Upper lobe of left lung (tissue), 6 donors: ENCODE measurements around the gene SP5. TPM values are rescaled to one million over a fixed set of nuclear protein-coding genes. Genes with fewer than 3 reads are reported as not detected.

Source experiments
- ATAC-seq, 2 donors: fragments of 200-7000 bp; cut with Tn5 transposase; one replicate each; pipeline ENCODE4 v1.9.1; 2022; ENCODE audit warnings: mild to moderate bottlenecking in 2 of 2, moderate library complexity in 2 of 2; ENCODE audit not compliant: low FRiP score in 2 of 2
- DNase-seq, 2 donors: peaks; one replicate each; pipeline ENCODE4 v3.0.0-alpha.2; 2019 to 2020
- H3K27ac ChIP-seq, 4 donors: fragments of 200-600 bp; sonication (generic); one replicate each; pipeline ENCODE4 v1.5.1; 2016 to 2019
- H3K27me3 ChIP-seq, 4 donors: fragments of 200-600 bp; sonication (generic); one replicate each; pipeline ENCODE4 v1.5.1; 2017 to 2019
- H3K36me3 ChIP-seq, 4 donors: fragments of 200-600 bp; sonication (generic); one replicate each; pipeline ENCODE4 v1.5.1; 2016 to 2019
- H3K4me1 ChIP-seq, 4 donors: fragments of 200-600 bp; sonication (generic); one replicate each; pipeline ENCODE4 v1.5.1; 2018 to 2019
- H3K4me3 ChIP-seq, 4 donors: fragments of 200-600 bp; sonication (generic); one replicate each; pipeline ENCODE4 v1.5.1; 2017 to 2019; ENCODE audit warnings: mild to moderate bottlenecking in 2 of 4, moderate library complexity in 1 of 4
- H3K9me3 ChIP-seq, 4 donors: fragments of 200-600 bp; sonication (generic); one replicate each; pipeline ENCODE4 v1.5.1; 2018 to 2019
- EP300 ChIP-seq, 4 donors: sonication (generic); formaldehyde crosslinking; IDR thresholded peaks; one replicate each; pipeline ENCODE4 v1.5.1; 2017; ENCODE audit warnings: antibody characterized with exemption in 4 of 4, control low read depth in 2 of 4
- POLR2A ChIP-seq, 4 donors: fragments of 450-650 bp; IDR thresholded peaks; one replicate each; pipeline ENCODE4 v1.5.1; 2016 to 2017; ENCODE audit warnings: antibody characterized with exemption in 4 of 4, mild to moderate bottlenecking in 2 of 4
- POLR2AphosphoS5 ChIP-seq, 2 donors: sonication (generic); formaldehyde crosslinking; IDR thresholded peaks; one replicate each; pipeline ENCODE4 v1.5.1; 2017; ENCODE audit warnings: antibody characterized with exemption in 2 of 2
- WGBS, 2 donors: methylation state at CpG; one replicate each; pipeline ENCODE4 v1.1.5; 2017 to 2018; 5-methylcytosine and 5-hydroxymethylcytosine counted together
- total RNA-seq, 6 donors: library from RNA; depleted of rRNA in 4 of 6; stranded (reverse); fragments of >200 nt in 4 of 6; gene quantifications; one replicate each; pipeline versions ENCODE4 v1.1.0 to v1.2.1, GENCODE V29; 2016 to 2021
- TF ChIP-seq, protein P1 (sequence below), 6 experiments: fragments of 450-650 bp in 4 of 6; fragments of 200-600 bp in 2 of 6; sonication (generic) in 2 of 6; IDR thresholded peaks; one replicate each; pipeline ENCODE4 v1.5.1; 2016 to 2019; ENCODE audit warnings: antibody characterized with exemption in 6 of 6
- donor health status: DM: no; HTN: no; CAD: no; lungs with moderate emphysema.
- donor health status: DM: no; HTN: yes; CAD: no; lungs with severe emphysema.

Gene SP5
- total RNA-seq, 6 donors from 2014 or later = 1.5 to 6.6 (median 4.4) TPM

DNA sequence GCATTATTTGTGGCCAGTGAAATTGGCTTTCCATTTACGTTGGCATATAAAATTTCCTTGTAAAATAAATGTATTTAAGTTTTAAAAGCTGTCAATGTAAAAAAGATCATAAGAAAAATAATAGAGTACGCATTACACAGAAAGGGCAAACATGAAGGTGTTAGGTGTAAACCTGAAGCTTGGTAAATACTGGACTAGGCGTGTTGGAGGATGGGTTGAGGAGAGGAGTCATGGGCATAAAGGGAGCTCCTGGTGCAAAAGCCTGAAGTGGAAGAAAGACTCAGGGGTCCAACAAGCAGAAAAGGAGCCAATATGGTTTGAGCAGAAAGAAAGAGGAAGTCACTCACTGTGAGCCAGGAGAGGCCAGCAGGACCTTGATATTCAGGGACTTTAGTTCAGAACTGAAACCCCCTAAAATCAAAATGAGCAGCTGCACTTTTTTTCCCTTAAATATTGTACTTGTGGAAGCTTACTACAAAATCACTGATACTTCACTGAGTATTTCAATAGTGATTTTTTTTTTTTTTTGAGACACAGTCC, 24.4 kb downstream of the SP5 start:
- peak overlapping the region in 1 of 4 donors; percentile 8 for H3K27ac ChIP-seq
- no peaks in the 10 kb centered on the region for H3K9me3 ChIP-seq
- H3K4me1 ChIP-seq = peaks cover 0 to 7% (median 0%) of the 10 kb centered on the region in 4 donors
- DNase-seq = no peak
- H3K27me3 ChIP-seq = no peaks in the 10 kb centered on the region
- no peak overlapping the region for H3K4me3 ChIP-seq
- H3K36me3 ChIP-seq = no peaks in the 10 kb centered on the region
- ATAC-seq = no peak
- WGBS, 2 donors = 71 to 76% methylated on average over 3 of the region's 3 CpGs
- TF ChIP-seq POLR2AphosphoS5 (IDR thresholded peaks at IDR 0.05) (no peak), EP300 (IDR thresholded peaks at IDR 0.05) (no peak), POLR2A (IDR thresholded peaks at IDR 0.05) (no peak)
- TF ChIP-seq, protein P1, sequence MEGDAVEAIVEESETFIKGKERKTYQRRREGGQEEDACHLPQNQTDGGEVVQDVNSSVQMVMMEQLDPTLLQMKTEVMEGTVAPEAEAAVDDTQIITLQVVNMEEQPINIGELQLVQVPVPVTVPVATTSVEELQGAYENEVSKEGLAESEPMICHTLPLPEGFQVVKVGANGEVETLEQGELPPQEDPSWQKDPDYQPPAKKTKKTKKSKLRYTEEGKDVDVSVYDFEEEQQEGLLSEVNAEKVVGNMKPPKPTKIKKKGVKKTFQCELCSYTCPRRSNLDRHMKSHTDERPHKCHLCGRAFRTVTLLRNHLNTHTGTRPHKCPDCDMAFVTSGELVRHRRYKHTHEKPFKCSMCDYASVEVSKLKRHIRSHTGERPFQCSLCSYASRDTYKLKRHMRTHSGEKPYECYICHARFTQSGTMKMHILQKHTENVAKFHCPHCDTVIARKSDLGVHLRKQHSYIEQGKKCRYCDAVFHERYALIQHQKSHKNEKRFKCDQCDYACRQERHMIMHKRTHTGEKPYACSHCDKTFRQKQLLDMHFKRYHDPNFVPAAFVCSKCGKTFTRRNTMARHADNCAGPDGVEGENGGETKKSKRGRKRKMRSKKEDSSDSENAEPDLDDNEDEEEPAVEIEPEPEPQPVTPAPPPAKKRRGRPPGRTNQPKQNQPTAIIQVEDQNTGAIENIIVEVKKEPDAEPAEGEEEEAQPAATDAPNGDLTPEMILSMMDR (IDR thresholded peaks at IDR 0.05) = no peak

DNA sequence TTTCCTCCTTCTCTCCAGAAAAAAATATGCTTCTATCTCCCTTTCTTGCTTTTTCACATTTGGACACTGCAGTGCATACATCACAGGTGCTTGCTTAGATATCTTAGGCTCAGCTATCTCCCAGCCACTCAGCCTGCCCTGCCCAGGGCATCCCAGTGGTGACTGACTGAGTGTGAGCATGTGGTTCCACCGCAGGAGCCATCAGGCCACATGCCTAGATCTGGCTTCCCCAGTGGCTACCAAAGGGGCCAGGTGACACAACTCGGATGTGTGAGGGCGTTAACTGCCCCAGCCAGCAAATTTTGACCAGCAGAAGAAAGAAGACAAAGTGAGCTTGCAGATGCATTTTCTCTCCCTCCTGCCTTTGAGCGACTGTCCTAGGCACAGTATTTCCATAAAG, 25.5 kb downstream of the SP5 start:
- peak overlapping the region in 1 of 4 donors; percentile 1 for H3K4me3 ChIP-seq
- peak overlapping the region in 1 of 4 donors; percentile 26 for H3K27ac ChIP-seq
- TF ChIP-seq POLR2AphosphoS5 (IDR thresholded peaks at IDR 0.05) (no peak), EP300 (IDR thresholded peaks at IDR 0.05) (no peak)
- DNase-seq = peak in 1 of 2 donors; percentile 60
- peaks cover 0 to 7% (median 0%) of the 10 kb centered on the region in 4 donors for H3K4me1 ChIP-seq
- H3K27me3 ChIP-seq = no peaks in the 10 kb centered on the region
- no peaks in the 10 kb centered on the region for H3K36me3 ChIP-seq
- H3K9me3 ChIP-seq = no peaks in the 10 kb centered on the region
- WGBS, 2 donors = 55 to 58% methylated on average over 4 of the region's 4 CpGs
- no peak for ATAC-seq

DNA sequence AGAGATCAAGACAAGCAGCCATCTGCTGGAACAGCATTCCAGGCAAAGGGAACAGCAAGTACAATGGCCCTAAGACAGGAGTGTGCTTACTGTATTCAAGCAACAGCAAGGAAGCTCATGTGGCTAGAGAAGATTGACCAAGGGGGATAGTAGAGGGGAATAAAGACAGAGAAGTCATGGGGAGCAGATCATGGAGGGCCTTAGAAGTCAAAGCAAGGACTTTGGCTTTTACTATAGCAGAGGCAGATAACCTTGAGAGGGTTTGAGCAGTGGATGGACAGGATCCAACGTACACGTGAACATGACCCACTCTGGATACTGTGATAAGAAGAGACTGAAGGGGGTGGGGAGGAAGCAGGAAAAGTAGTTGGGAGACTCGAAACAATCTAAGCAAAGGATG, 26.9 kb downstream of the SP5 start:
- Histone ChIP-seq H3K4me1 (peaks cover 0 to 7% (median 0%) of the 10 kb centered on the region in 4 donors), H3K4me3 (peak overlapping the region in 1 of 4 donors; percentile 36), H3K27me3 (no peaks in the 10 kb centered on the region), H3K9me3 (no peaks in the 10 kb centered on the region), H3K27ac (no peak overlapping the region), H3K36me3 (no peaks in the 10 kb centered on the region)
- WGBS, 2 donors = 59 to 74% methylated on average over 3 of the region's 3 CpGs
- DNase-seq = no peak
- no peak for TF ChIP-seq POLR2A (IDR thresholded peaks at IDR 0.05)
- TF ChIP-seq, protein P1 (IDR thresholded peaks at IDR 0.05) = no peak
- no peak for TF ChIP-seq EP300 (IDR thresholded peaks at IDR 0.05)
- TF ChIP-seq POLR2AphosphoS5 (IDR thresholded peaks at IDR 0.05) = no peak
- ATAC-seq = no peak

DNA sequence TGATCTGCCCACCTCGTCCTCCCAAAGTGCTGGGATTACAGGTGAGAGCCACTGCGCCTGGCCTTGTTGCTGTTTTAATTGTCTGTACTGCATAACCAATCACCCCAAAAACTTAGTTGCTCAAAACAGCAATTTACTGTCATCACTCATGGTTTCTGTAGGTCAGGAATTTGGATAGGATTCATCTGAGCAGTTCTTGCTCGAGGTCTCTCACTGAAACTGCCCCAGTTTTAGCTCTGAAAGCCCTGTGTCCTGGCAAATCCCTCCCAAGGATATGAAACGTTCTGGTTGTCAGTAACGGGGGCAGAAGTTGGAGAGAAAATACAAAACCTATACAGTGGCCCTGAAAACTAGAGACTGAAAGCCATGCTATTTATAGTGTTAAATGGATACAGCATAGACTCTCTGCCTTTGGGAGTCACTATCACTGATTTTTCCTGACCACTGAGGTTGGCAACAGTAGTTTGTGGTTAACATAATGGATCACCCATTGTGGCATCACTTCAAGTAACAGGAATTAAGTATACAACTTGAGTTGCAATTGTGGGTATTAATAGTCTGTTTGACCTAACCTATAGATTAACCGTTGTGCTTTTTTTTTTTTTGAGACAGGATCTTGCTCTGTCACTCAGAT, 27.9 kb downstream of the SP5 start:
- Histone ChIP-seq H3K36me3 (no peaks in the 10 kb centered on the region), H3K4me1 (peaks cover 0 to 7% (median 0%) of the 10 kb centered on the region in 4 donors), H3K27ac (peak overlapping the region in 2 of 4 donors; percentile 68 to 72), H3K9me3 (no peaks in the 10 kb centered on the region), H3K4me3 (peak overlapping the region in 3 of 4 donors; percentile 10 to 36 (median 15)), H3K27me3 (no peaks in the 10 kb centered on the region)
- ATAC-seq (no peak), DNase-seq (no peak)
- WGBS, 2 donors = 62 to 75% methylated on average over 6 of the region's 6 CpGs
- TF ChIP-seq, protein P1 (IDR thresholded peaks at IDR 0.05) = no peak
- TF ChIP-seq POLR2AphosphoS5 (IDR thresholded peaks at IDR 0.05) = no peak
- TF ChIP-seq POLR2A (IDR thresholded peaks at IDR 0.05) = no peak
- no peak for TF ChIP-seq EP300 (IDR thresholded peaks at IDR 0.05)

DNA sequence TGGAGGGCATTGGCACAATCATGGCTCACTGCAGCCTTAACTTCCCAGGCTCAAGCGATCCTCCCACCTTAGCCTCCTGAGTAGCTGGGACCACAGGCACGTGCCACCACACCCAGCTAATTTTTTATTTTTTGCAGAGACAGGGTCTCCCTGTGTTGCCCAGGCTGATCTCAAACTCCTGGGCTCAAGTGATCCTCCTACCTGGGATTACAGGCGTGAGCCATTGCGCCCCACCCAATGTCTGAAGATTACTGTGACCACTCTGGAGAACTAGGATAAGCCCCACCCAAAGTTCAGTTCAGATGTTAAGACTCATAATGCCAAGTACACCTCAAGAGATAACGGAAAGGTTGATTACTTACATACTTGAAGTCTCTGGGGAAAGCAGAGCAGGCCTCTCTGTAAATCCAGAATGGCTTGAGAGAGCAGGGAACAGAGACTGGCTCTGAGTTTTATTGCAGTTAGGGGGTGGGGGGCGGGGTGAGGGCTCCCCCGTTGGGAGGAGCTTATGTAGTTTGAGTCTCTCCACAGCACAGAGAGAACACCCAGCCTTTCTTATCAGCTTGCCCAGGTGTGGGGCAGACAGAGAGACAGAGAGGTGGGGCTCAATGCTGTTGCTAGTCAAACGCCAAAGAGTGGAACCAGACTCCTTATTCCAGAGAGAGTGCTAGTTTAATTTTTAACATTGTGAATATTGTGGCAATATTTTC, 28.5 kb downstream of the SP5 start:
- no peaks in the 10 kb centered on the region for H3K9me3 ChIP-seq
- peak overlapping the region in 3 of 4 donors; percentile 66 to 72 (median 68) for H3K27ac ChIP-seq
- WGBS, 2 donors = 50 to 62% methylated on average over 8 of the region's 8 CpGs
- no peaks in the 10 kb centered on the region for H3K27me3 ChIP-seq
- ATAC-seq (peak; percentile 11 to 72), DNase-seq (peak in 1 of 2 donors; percentile 28)
- H3K4me3 ChIP-seq = peak overlapping the region in 3 of 4 donors; percentile 10 to 36 (median 15)
- TF ChIP-seq POLR2AphosphoS5 (IDR thresholded peaks at IDR 0.05) (no peak), EP300 (IDR thresholded peaks at IDR 0.05) (no peak), POLR2A (IDR thresholded peaks at IDR 0.05) (peak in 1 of 4 donors; percentile 61)
- TF ChIP-seq, protein P1 (IDR thresholded peaks at IDR 0.05) = no peak
- no peaks in the 10 kb centered on the region for H3K36me3 ChIP-seq
- peaks cover 0 to 7% (median 0%) of the 10 kb centered on the region in 4 donors for H3K4me1 ChIP-seq
